ENCODE measurements around the gene TARP.

Gene TARP

DNA sequence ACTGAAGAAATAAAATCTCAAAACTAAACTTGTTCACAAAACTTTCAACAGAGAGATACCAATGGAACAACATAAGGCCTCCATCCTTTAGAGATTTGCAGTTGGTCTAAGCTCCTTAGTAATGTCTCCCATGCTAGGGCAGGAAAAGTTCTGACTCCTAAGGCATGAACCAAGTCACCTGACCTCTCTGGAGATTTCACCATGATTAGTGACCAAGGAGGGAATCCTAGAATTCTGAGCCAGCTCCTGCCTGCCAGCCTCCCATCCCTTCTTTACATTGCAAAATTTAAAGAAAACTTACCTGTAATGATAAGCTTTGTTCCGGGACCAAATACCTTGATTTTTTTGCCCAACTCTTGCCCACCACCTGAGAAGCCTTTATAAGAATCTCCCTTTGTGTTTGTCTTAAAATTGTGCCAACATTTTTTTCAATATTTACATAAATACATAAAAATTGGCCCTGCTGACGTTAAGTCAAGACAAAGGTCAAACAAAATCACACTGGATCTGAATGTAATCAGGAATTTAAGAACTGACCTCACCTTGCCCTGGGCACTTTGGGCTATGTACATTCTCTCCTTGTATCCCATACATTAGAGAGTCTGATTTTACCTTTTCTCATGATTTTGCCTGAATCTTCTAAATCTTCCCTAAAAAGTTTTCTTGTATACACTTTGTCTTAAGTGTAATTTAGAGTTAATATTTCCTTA is at the start of gene TARP:
TSS of gene TARP (minus strand) at position 351 of the 710 bp plus-strand sequence.
- no peak for DNase-seq

DNA sequence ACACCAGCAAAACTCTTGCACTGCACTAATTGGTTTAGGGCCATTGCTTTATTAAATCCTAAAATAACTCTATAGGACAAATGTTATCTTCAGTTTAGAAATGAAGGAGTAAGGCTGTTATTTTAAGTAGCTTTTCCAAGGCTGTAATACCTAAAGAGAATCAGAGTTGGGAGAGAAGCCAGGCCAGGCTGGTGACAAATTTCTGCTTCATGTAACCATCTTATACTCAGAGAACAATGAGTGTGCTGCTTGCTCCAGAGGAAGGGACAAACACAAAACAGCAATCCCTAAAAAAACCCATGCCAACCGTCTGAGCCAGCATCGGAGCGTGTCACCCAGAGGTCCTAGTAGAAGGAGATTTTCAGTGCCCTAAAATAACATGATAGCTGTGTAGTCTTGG is 49.7 kb upstream of the TARP start:
- DNase-seq = no peak

DNA sequence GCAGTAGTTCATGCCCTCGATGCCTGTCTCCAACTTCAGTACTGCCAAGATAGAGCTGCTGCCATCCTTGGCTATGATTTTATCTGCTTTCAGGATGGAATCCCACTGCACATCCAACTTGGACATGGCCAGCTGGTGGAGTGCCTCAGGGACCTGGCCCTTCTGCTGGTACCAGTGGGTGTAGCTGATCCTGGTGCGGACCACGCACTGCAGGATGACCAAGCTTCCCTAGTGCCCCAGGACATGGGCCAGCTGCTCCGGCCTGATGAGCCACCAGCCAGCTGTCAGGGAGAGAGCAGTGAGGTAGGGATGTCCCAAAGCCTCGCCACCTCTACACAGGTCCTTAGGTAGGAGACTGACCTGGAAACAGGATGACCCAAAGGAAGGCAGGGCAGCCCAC is 49.0 kb upstream of the TARP start:
- DNase-seq = no peak

DNA sequence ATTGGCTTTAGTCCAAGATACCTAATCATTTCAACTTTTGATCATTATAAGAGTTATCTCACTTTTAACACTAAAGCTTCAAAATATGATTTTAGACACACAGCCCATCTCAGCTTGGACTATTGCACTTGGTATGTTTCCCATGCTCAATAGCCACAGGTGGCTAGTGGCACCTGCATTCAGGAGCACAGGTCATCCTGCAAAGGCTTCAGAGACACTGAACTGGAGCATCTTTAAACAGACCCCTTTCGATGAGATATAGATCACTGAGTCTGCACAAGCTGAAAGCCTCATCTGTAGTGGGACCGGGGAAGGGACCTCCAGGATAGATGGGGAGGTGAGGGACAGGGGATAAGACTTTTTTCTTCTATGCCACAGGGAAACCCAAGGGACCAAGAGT is 48.5 kb upstream of the TARP start:
- no peak for DNase-seq

DNA sequence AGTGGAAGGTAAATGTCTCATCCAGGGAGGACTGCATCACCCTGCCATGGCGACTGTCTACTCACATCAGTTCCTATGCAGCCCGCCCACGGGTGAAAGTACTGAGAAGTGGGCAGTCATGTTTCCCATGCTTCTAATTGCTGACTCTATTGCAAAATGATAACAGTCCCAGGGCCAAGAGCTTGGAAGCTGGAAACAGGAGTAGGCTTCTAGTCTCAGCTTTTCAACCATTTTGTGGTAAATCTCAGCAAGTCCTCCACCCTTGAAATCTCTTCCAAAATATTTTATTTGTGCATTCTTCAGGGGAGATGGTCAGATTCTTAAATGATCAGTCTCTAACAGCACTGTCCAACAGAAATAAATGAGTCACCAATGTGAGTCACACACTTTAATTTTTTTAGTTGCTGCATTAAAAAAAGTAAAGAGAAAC is 48.1 kb upstream of the TARP start:
- no peak for DNase-seq

DNA sequence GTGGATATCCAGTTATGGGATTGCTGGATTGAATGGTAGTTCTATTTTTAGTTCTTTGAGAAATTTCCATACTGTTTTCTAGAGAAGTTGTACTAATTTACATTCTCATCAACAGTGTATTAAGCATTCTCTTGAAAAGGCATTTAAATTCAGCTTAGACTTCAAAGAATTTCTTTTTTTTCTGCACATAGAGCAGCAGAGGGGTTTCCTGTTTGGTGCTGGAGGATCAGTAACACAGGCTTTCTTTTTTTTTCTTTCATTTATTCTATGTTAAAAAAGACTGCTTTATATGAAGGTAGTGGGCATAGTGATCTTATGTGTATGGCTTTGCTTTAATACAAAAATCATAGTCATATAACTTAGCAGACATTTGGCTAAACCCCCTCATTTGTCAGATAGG is 47.6 kb upstream of the TARP start:
- DNase-seq = no peak

DNA sequence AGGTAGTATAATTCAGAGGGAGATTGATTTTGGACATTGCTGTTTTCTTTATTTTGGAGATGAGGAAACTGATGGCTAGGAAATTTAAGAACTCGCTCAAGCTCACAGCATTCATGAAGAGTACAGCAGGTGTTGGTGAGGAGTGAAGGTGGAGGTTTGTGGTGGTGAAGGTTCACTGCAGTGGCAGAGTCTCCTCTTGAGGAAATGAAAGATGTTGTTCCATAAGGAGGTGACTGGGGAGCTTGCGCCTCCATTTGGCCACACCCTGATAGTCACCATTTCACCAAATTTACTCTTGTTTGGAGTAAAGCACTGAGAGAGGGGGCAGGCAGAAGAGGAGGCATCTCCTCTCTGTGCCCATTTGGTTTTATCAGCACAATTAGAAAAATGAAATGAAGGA is 46.4 kb upstream of the TARP start:
- no peak for DNase-seq

DNA sequence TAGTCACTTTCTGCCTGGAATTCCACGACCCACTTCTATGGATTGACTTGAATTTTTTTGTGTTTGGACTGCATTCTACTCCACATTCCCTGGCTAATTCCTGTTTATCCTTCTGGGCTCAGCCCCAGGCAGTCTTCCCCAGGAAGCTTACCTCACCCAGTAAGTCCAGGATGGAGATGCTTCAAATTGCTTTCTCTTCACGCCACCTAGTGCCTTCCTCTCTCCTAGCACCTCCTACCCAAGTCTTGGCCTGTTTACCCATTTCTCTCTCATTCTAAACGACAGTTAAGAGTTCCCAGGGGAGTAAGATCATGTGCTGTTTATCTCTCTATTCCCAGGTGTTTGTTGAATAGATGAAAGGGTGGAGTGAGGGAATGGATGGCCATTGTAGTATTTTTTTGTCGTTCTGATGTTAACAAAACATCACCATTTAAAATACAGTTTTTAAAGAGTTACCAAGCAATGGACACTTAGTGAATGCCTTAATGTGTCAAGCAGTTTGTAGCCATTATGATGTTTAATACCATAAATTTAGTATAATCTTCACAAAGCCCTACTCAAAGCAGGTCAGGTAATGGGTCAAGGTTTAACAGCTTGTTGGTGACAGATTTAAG is 45.5 kb upstream of the TARP start:
- DNase-seq = peak; percentile 58

DNA sequence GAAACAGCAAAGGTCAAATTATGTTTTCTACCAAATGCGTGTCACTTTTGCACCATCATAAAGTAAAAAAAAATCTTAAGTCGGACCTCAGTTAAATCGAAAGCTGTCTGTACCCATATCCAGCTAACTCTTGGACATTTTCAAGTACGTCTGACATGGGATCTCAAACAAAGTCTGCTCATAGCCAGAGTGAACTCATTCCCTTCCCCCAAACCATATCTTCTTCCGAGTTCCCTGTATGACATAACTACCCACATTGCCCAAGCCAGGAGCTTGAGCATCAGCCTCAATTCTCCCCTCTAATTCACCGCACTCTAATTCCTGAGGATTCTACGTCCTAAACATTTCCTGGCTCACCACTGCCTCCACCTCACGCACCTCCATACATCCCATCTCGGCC is 44.8 kb upstream of the TARP start:
- no peak for DNase-seq

DNA sequence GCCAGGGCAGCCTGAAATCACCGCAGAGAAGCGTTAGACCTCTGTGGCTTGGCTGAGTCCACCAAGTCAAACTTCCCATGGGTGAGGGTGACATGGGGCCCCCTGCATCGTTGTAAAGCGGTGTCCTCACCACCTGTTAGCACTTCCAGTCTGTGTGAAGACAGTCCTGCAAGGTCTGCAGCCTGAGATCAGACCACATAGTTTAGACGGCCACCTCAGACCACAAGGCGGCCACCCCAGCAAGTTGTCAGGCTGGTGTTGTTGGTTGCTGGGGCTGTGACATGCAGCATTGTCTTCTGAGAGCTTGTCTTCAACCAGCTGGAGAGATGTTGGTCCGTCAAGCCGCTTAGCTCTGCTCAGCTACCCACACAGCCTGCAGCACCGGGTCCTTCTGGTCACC is 44.1 kb upstream of the TARP start:
- DNase-seq = no peak

DNA sequence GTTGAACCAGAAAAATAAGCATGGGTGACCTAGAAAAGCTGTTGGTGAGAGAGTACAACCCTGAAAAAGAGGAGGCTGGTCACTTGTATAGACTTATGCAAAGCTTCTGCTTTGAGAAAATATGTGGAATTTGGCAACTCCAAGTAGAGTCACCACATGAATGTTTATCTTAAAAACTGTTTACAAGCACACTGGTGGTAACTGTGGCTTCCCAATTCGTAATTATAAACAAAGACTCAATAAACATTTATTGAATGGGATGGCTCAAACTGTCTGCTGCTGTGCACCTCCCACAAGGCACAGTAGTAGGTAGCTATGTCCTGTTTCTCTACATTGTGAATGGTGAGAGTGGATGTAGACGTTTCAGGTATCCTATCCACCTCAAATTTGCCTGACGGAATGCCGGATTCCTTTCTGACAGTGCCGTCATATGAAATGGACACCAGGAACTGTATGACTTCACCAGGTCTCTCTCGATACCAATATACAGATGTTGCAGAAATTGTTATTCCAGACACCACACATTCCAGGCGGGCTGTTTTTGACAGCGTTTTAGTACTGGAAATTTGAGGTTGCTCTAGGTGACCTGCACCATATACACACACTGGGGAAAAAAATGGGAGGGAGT is 43.4 kb upstream of the TARP start:
- no peak for DNase-seq

DNA sequence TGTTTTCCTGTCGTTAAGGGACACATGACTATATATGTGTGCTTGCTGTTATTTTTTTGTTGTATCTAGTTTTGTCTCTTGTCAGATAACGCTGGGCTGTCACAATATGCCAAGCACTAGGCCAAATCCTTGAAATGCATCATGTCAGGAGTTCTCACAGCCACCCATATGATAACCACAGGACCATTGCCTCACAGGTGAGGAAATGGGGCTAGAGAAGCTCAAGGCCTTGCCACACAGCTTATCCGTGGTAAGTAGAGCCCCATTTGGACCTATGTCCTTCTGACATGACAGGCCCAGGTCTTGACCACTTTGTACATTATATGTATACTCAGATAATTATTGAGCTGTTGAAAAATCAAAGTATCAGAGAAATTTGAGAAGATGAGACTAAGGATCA is 42.0 kb upstream of the TARP start:
- DNase-seq = no peak

DNA sequence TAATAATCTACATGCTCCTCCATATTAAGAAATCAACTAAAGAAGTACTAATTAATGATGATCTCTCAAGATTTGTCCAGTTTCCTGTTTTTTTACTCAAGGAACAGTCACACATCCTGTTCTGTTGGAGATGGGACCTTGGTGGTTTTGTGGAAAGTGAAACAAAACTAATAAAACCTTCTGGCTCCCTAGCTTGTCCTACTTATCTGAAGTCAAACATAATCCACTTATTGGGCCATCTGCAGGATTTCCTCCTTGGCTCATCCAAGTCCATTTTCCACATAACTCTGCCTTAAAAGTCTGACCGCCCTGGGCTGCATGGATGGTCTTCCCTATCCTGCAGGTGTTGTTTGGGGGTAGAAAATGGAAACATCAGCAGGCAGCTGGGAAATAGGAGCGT is 39.4 kb upstream of the TARP start:
- DNase-seq = no peak

DNA sequence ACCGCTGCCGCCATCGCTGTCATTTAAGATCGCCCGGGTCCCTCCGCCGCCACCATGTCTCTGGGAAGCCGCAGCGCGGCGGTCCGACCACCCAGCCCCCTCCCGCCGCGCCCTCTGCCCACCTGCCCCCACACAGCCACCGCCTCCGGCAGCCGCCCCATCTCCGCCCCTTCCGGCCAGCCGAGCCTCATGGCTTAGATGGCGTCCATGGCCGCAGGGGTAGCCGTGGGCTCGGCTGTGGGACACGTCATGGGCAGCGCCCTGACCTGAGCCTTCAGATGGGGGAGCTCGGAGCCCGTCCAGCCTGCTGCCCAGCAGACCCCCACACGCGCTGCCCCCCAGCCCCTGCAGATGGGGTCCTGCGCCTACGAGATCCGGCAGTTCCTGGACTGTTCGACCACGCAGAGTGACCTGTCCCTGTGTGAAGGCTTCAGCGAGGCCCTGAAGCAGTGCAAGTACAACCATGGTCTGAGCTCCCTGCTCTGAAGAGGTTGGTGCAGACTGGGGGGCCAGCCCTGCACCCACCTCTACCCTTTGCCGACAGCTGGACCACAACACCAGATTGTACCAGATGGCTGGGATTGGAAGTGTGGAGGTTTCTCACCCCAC is 38.0 kb upstream of the TARP start:
- peak; percentile 43 for DNase-seq

DNA sequence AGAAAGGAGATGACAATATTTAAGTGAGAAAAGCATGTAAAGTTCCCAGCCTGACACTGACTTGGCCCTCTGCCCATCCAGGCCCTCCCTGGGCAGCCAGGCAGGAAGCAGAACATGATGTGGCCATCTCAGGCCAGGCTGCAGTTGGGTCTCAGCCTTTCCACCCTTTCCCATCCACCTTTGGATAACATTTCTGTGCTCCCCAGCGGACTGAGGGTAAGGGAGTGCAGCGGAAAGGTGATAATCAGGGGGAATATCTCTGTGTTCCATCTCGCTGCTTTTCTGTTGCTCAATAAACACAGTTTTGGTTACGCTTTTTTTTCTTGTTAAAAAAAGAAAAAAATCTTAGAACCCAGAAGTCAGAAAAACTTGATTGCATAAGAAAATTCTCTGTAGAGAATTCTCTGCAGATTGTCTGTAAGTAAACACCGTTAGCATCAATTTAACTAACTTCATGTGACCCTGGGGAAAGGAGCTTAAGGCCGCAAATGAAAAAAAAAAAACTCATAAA is 37.2 kb upstream of the TARP start:
- DNase-seq = no peak

DNA sequence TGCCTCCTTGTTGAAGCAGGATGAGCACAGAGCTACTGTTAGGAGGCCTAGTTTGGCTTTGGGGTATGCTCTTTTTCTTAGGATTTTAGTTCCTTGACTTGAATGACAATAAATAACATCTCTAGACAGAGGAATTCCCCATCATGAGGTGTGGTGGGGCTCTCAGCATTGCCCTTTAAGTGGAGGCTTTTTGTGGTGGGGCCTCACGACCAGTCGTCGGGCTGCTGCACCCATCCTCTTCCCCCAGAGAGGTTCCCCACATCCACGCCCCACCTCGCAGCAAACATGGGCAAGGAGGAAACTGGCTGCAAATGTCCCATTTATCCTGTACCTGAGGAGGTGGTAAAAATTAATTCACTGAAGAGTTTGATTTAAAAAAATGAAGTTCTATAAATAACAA is 36.1 kb upstream of the TARP start:
- DNase-seq = no peak

DNA sequence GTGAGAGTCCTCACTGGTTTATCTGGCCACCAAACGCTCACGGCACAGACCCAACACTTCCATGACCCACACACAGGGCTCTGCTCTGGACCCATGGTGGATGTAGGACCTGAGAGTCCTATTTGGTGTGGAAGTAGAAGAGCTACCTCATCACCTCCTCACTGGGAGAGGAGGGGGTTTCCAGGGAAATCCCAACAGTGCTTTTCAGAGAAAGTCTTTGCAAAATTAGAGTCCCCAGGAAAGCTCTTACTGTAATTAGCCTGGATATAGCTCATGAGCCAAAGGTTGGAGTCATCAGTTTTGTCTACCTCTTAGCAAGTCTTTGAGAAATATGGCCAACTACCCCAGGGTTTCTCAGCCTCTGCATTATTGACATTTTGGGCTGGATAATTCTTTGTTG is 34.7 kb upstream of the TARP start:
- no peak for DNase-seq

DNA sequence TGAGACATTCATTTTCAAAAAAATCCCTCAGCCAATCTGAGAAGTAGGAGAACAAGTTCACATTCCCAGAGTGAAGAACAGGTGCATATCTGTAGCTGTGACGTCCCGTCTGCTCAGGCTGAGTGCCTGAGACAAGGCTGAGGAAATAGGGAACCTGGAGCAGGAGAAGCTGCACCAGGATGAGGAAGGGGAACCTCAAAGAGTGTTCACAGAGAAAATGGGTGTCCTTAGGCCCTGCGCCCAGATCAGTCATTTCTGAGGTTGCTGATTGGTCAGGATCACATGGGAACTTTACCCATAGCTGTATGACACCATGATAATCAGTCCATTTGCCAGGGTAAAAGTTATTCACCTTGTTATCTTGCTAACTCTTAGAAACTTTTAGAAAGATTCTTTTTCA is 34.2 kb upstream of the TARP start:
- DNase-seq = no peak

DNA sequence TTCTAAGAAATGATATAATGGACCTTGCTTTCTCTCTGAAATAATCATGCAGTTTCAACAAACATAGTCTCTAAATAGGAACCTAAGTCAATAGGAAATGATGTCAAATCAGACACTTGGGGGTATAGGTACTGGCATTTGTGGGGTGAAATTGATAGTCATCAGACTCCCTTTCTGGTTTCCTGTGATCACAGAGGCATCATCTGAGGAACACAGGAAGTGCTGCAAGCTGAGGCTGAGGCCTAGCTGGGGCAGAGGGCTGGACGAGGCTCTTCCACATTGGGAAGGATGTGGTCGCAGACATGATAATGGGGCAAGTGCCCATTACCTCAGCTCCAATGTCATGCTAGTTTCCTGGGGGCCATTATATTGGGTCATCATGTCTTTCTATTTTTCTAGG is 33.5 kb upstream of the TARP start:
- DNase-seq = no peak

DNA sequence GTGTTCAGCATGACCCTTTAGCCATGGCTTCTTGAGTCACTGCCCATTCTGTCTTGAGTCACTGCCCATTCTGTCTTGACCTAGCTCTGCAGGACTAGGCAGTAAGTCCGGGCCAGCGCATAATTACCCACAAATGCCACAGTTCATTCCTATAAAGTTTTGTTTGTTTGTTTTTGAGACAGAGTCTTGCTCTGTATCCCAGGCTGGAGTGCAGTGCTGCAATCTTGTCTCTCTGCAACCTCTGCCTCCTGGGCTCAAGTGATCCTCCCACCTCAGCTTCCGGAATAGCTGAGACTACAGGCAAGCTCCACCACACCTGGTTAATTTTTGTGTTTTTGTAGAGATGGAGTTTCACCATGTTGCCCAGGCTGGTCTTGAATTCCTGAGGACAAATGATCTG is 32.7 kb upstream of the TARP start:
- DNase-seq = no peak

DNA sequence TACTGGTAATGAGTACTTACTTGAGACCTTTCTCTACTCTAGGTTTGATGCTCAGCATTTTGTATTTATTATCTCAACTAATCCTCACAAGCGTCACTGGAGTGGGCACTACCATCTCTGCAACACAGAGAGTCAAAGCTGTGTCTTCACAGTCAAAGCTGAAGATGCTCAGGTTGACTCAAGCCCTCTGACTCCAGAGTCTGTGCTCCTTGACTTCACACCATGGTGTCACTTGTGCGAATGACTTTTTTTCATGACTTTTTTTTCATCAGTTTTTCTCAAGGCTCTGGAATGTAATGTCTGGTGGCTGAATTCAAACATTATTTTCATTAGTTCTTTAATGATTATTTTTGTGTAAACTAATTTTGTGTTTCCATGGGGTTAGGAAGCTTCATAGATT is 30.4 kb upstream of the TARP start:
- DNase-seq = no peak

DNA sequence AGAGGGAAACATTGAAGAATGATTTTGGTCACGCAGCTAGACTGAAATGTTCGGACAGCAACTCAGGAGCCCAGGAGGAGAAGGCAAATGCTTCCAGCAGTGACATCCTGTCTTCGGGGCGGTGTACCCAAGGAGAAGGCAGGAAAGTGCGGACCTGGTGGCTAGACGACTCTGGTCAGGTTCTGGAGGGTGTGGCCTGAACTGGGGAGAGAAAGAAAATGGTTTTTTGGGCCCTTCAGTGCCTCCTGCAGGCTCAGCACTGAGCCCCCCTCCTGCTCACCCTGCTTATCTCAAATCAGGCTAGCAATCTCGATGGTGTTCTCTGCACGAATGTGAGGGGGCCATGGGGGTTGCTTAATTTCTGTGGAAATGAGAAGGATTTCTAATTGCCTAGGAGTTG is 26.7 kb upstream of the TARP start:
- DNase-seq = no peak

DNA sequence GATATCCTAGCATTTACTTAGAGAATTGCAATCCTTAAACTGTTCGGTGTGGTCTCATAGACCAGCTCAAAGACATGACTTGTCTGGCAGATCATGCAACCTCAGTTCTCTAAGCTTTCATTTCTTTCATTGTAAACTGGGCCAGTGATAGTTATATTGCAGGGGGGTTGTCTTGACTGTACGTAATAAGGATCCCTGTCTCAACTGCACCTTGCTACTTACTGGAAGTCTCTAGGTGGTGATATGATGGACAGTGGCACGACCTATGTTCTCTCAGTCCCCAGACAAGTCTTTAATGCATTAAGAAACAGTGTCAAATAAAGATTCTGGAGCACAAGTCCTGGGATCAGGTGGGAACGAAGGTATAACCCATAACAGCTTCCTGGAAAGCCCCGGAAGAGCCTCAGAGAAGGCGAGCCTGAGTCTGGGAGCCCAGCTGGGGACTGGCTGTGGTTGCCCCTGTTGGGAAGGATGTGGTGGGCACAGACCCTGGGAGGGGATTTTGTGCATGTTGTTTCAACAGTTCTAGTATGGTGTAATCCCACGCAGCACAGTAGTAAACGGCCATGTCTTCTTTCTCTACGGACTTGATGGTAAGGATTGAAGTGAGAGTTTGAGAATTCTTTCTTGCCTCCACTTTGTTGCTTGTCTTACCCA is 26.0 kb upstream of the TARP start:
- DNase-seq = no peak

Measured in NCI-H2107 (cell line).